Panc1 (cell line): ENCODE data around the gene SCN9A. TPM values are rescaled to one million over a fixed set of nuclear protein-coding genes. Genes with fewer than 3 reads are reported as not detected.

Experiments used
- ATAC-seq: fragments of 200-7000 bp; cut with Tn5 transposase; 2 replicates; pipeline ENCODE4 v1.9.1; 2020; ENCODE audit warnings: mild to moderate bottlenecking, moderate library complexity
- BruUV-seq: library from RNA; stranded (reverse); fragments of 400-500 nt; replicated peaks from 2 replicates; lab custom pipeline; 2021; lab: Mats Ljungman, UMichigan
- CTCF ChIA-PET: fragments of 300-600 bp; sonication (Branson Sonifier 250); formaldehyde crosslinking; loops from one replicate; lab custom pipeline; 2022; ENCODE audit warnings: antibody characterized with exemption; lab: Charles Lee
- POLR2A ChIA-PET: fragments of 300-600 bp; sonication (Branson Sonifier 250); formaldehyde crosslinking; loops from one replicate; lab custom pipeline; 2022; ENCODE audit warnings: antibody characterized with exemption; lab: Charles Lee
- DNase-seq: peaks from one replicate; pipeline ENCODE4 v3.0.0-alpha.2; 2010; ENCODE audit warnings: low read depth, low spot score
- H3K27ac ChIP-seq: 2 replicates; pipeline ENCODE4 v1.5.1; 2011; ENCODE audit warnings: mild to moderate bottlenecking, low read length, inconsistent platforms
- H3K27me3 ChIP-seq: fragments of 200-500 bp; sonication (Bioruptor generic); 2 replicates; pipeline ENCODE4 v1.6.0; 2014; ENCODE audit warnings: low read length, inconsistent platforms; ENCODE audit not compliant: control insufficient read depth, insufficient read depth
- H3K36me3 ChIP-seq: fragments of 200-500 bp; sonication (Bioruptor generic); 2 replicates; pipeline ENCODE4 v1.5.1; 2014; ENCODE audit warnings: inconsistent platforms, mild to moderate bottlenecking, low read length, moderate library complexity; ENCODE audit not compliant: control insufficient read depth, insufficient read depth
- H3K4me1 ChIP-seq: 2 replicates; pipeline ENCODE4 v1.5.1; 2011; ENCODE audit warnings: inconsistent platforms, mild to moderate bottlenecking, low read length, moderate library complexity; ENCODE audit not compliant: control insufficient read depth, insufficient read depth
- H3K4me3 ChIP-seq, 2 experiments: 2 replicates each; pipeline ENCODE4 v1.5.1; 2011 to 2012; ENCODE audit warnings: low read depth in 2 of 2, low read length in 2 of 2, mild to moderate bottlenecking in 2 of 2, inconsistent platforms in 1 of 2, moderate library complexity in 1 of 2
- H3K9me3 ChIP-seq: fragments of 200-500 bp; sonication (Bioruptor generic); 2 replicates; pipeline ENCODE4 v1.5.1; 2014; ENCODE audit warnings: low read depth, mild to moderate bottlenecking, inconsistent platforms, low read length, moderate library complexity; ENCODE audit not compliant: control insufficient read depth, insufficient read depth
- CTCF ChIP-seq: fragments of 450-650 bp; IDR thresholded peaks from 2 replicates; pipeline ENCODE4 v1.5.1; 2017; ENCODE audit warnings: mild to moderate bottlenecking
- POLR2AphosphoS5 ChIP-seq: IDR thresholded peaks from 2 replicates; pipeline ENCODE4 v1.6.1; 2012; ENCODE audit warnings: mild to moderate bottlenecking, low read depth, low read length, moderate library complexity
- REST ChIP-seq, 2 experiments: IDR thresholded peaks; 2 replicates each; pipeline ENCODE4 v1.6.1; 2011 to 2012; ENCODE audit warnings: low read depth in 2 of 2, control low read depth in 1 of 2, low read length in 1 of 2, mild to moderate bottlenecking in 1 of 2, moderate library complexity in 1 of 2; ENCODE audit not compliant: insufficient read depth in 1 of 2
- SIN3A ChIP-seq: IDR thresholded peaks from 2 replicates; pipeline ENCODE4 v1.6.1; 2012; ENCODE audit warnings: low read depth, mild to moderate bottlenecking, low read length, moderate library complexity, borderline replicate concordance; ENCODE audit not compliant: insufficient read depth
- TCF7L2 ChIP-seq: IDR thresholded peaks from 2 replicates; pipeline ENCODE4 v1.6.1; 2011; ENCODE audit warnings: mild to moderate bottlenecking, low read depth, low read length, inconsistent platforms
- in situ Hi-C: cut with HindIII; loops from 2 replicates; pipeline ENCODE4 v1.10.0; 2016; ENCODE audit warnings: low sequenced_read_pairs, low pct_unique_long_range_greater_than_20kb
- intact Hi-C: fragments of 100-400 bp; cut with micrococcal nuclease; formaldehyde crosslinking; loops from one replicate; pipeline ENCODE4 v1.10.0; 2022; ENCODE audit not compliant: unreplicated experiment
- total RNA-seq: library from RNA; stranded (reverse); gene quantifications from one replicate; pipeline ENCODE4 v1.2.1, GENCODE V29; 2021; ENCODE audit not compliant: unreplicated experiment

SCN9A gene
- total RNA-seq, 1 experiment from 2014 or later, result 0.10 TPM

GRCh38 chr2:166256896-166257295 is 118.8 kb downstream of the SCN9A start:
- DNase-seq (no peak), ATAC-seq (no peak)
- POLR2A ChIA-PET, result no interaction called here
- no peaks in the 10 kb centered on the region for H3K4me1 ChIP-seq
- BruUV-seq, result no TSS peak
- TF ChIP-seq CTCF (no peak), POLR2AphosphoS5 (no peak), REST (IDR thresholded peaks at IDR 0.05; ENCODE audit: insufficient read depth in 1 of 2, low read depth in 2 of 2, low read length in 1 of 2) (no peak), SIN3A (no peak), TCF7L2 (no peak)
- H3K27ac ChIP-seq, result no peak overlapping the region
- no peaks in the 10 kb centered on the region for H3K27me3 ChIP-seq
- in situ Hi-C loops, result no loop called here
- no peaks in the 10 kb centered on the region for H3K9me3 ChIP-seq
- CTCF ChIA-PET, result interaction anchor here (0.5 kb wide), 1 partner anchor 1294 kb away, joined by 13 read pairs; no protein-coding TSS in a partner anchor
- intact Hi-C loops, result no loop called here
- no peaks in the 10 kb centered on the region for H3K36me3 ChIP-seq
- no peak overlapping the region for H3K4me3 ChIP-seq

- CTCF ChIA-PET, result no interaction called here
- in situ Hi-C loops, result no loop called here
- Histone ChIP-seq H3K27me3 (no peaks in the 10 kb centered on the region), H3K27ac (no peak overlapping the region), H3K4me1 (no peaks in the 10 kb centered on the region), H3K36me3 (no peaks in the 10 kb centered on the region), H3K9me3 (no peaks in the 10 kb centered on the region), H3K4me3 (no peak overlapping the region)
- no TSS peak for BruUV-seq
- no peak for TF ChIP-seq REST (IDR thresholded peaks at IDR 0.05; ENCODE audit: insufficient read depth in 1 of 2, low read depth in 2 of 2, low read length in 1 of 2)
- no peak for TF ChIP-seq POLR2AphosphoS5
- no peak for TF ChIP-seq SIN3A
- no peak for TF ChIP-seq TCF7L2
- DNase-seq (no peak), ATAC-seq (no peak)
- intact Hi-C loops, result no loop called here
- POLR2A ChIA-PET, result no interaction called here
Measured at GRCh38 chr2:166249318-166249717, 126.4 kb downstream of the SCN9A start.
